Hindlimb muscle (tissue), 1 donor: Measurements from ENCODE around the gene TPCN1. TPM values are rescaled to one million over a fixed set of nuclear protein-coding genes. Genes with fewer than 3 reads are reported as not detected.

Experiments used
- DNase-seq: peaks from one replicate; pipeline ENCODE4 v3.0.0-alpha.2; 2013
- polyA plus RNA-seq: library from polyadenylated mRNA; unstranded; fragments of 120-200 nt; gene quantifications from one replicate; pipeline ENCODE4 v1.2.1, GENCODE V29; 2013; ENCODE audit not compliant: insufficient read length

Gene TPCN1
- polyA plus RNA-seq, 1 donor = 48.2 TPM

DNA sequence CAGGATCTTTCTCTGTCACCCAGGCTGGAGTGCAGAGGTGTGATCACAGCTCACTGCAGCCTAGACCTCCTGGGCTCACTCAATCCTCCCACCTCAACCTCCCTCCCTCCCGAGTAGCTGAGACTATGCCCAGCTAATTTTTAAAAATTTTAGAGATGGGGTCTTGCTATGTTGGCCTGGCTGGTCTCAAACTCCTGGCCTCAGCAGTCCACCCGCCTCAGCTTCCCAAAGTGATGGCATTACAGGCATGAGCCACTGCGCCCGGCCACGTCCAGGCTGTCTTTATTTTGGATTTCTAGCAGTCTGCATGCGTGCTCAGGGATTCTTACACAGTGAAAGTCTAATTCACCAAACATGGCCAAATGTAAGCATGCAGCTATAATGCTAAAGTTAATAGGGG, 95.9 kb downstream of the TPCN1 start:
- no peak for DNase-seq

- no peak for DNase-seq
These were observed 96.9 kb downstream of the TPCN1 start for GRCh38 chr12:113318046-113318656.

DNA sequence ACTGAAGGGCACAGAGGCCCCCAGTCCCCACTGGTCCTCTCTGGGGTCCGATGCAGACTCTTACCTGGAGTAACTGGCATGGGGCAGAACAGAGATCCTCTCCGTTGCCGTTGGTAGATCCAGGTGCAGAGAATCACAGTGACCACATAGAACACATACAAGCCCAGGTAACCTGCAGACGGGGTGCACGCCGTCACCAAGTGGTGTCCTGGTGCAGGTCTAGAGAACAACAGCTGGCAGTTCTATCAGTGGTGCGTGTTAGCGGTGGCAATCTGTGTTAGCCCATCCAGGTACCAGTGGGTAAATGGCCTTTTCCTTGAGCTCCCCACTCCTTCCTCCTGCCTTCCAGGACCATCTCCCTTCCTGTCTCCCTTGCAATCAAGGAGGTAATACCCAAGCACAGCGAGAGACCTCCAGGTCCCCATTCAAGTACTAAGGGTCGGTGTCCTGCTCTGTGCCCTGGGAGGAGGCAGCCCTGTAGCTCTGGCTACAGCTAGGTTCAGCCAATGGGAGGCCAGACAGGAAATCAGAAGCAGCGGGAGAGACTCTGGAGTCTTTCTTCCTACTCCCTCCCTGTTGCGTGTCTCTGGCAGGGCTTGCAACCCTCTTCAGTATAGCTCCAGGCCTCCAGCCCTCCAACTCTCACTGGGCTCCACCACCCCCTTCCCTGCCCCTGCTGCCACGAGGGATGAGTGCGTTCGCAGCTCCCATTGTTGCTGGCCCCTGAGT, 97.8 kb downstream of the TPCN1 start:
- no peak for DNase-seq

DNA sequence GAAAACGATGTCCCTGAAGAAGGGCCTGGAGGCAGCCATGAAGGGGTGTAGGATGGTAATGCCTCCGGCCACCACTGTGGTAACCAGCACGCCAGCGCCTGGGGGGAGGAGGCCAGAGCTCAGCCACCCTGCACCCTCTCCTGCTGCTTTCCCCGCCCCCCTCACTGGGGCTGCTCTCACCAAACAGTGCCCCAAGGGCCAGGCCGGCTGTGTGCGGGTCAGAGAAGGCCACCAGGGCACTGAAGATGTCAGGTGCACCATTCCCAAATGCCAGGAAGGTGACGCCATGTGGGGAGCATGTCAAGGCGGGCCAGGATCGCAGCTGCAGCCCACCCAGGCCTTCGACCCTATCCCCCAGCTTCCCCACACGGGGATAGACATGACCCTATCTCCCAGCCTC, 99.1 kb downstream of the TPCN1 start:
- no peak for DNase-seq

GRCh38 chr12:113322343-113322742, 101.1 kb downstream of the TPCN1 start:
- DNase-seq = no peak

DNA sequence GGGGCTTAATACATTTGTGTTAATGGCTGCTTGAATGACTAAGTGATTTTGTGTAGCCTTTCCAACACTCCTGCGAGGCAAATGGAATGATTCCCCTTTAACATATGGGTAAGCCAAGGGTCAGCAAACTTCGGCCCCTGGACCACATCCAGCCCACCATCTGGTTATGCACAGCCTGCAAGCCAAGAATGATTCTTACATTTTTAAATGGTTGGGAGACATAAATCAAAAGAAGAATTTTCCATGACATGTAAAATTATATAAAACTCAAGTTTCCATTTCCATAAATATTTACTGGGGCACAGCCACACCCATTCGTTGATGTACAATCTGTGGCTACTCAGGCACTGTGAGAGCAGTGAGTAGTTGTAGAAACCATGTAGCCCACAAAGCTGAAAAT, 104.7 kb downstream of the TPCN1 start:
- DNase-seq = peak; percentile 82

DNA sequence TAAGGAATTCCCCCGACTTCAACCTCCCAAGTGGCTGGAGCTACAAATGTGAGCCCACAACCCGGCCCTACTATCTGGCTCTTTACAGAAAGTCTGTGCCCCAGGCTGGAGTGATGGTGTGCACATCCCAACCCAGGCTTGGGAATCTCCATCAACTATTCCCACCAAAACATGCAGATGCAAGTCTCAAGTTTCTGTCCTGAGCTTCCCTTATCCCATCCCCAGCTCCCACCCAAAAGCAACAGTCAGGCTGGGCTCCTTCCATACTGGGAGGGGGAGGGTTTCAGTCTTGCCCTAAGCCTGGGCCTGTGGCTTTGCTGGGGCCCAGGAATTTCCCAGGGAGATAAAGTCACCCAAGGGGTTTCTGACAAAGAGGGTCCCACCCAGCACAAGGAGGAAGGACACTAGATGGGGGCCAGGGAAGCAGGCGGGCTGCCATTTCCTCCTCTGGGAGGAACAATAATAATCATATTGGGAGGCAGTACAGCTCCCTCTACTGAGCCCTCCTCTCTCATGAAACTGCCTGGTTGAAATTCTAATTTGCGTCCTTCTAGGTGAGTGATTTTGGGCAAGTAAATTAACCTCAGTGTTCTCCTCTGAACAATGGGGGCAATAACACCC, 105.6 kb downstream of the TPCN1 start:
- DNase-seq = peak; percentile 43

DNA sequence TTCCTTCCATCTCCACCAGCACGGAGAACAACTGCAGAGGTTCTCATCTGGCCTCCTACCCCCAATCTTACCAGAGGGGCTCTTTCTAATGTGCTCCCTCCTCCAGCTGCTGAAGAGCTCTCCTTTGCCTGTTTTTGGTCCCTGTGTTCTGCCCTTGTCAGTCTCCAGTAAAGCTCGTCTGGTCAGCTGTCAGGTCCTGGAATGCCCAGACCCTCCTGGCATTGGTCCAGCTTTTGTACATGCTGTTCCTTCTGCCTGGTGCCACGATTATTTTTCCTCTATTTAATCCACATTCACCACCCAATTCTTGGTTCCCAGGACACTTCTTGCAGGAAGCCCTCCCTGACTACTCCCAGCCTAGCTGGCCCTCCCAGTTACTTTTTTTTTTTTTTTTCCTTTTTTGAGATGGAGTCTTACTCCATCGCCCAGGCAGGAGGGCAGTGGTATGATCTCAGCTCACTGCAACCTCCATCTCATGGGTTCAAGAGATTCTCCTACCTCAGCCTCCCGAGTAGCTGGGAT, 107.2 kb downstream of the TPCN1 start:
- no peak for DNase-seq

DNA sequence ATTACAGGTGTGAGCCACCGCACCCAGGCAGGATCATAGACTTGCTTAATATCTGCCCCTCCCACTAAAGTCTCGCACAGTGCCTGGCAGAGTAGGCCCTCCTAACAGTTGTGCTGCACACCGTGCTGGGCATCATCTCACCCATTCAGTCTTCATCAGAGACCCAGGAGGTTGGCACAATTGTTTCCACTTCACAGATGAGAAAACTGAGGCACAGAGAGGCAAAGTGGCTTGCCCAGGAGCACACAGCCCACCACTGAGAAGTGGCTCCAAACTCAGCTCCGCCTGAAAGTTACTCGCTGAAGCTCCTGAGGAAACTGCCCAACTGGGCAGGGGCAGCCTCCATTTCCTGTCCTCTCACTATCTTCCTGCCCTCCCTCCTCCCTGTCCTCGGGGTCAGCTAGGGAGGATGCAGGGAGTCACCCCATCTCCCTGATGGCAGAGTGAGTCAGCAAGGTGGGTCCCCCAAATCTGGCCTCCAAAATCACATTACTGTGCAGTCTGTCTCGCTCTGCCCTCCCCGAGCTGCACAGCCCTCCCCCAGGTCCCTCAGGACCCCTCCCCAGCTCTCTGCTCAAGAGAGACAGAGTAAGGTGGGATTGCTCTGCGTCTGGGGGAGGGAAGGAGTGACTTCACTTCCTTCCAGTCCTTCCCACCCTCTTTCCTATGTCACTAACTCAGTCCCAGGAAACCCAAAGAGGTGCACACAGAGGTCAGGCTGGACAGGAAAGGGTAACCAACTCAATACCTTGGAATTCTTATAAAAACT, 107.9 kb downstream of the TPCN1 start:
- DNase-seq = no peak

DNA sequence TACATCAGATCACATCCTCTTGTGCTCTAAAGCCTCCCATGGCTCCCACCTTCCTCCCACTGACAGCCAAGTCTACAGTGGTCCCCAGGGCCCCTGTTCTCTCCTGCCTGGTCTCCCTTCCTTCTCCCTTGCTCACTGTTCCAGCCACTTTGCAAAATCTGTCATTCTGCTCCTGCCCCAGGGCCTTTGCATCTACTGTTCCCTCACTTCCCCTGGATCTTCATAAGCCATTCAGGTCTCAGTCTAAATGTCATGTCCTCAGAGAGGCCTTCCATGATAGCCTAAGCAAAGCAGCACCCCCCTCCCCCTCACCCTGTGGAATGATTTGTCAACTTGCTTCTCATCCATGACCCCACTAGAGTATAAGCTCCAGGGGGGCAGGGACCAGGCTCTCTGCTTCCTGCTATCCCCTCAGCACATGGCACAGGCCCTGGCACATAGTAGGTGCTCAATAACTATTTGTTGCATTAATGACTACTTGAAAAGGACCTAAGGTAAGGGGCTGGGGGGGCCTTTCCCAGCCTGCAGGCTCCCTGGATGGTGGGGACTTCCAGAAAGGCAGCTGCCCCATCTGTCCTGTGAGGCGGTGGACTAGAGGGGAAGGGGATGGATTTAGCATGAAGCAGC, 108.6 kb downstream of the TPCN1 start:
- DNase-seq = no peak

- no peak for DNase-seq
These were observed 109.2 kb downstream of the TPCN1 start for GRCh38 chr12:113330505-113330904.

GRCh38 chr12:113332688-113333417, 111.6 kb downstream of the TPCN1 start:
- DNase-seq = no peak

- DNase-seq = no peak
These were observed 112.1 kb downstream of the TPCN1 start for GRCh38 chr12:113333418-113333750.

GRCh38 chr12:113333877-113334785, 112.9 kb downstream of the TPCN1 start:
- no peak for DNase-seq

DNA sequence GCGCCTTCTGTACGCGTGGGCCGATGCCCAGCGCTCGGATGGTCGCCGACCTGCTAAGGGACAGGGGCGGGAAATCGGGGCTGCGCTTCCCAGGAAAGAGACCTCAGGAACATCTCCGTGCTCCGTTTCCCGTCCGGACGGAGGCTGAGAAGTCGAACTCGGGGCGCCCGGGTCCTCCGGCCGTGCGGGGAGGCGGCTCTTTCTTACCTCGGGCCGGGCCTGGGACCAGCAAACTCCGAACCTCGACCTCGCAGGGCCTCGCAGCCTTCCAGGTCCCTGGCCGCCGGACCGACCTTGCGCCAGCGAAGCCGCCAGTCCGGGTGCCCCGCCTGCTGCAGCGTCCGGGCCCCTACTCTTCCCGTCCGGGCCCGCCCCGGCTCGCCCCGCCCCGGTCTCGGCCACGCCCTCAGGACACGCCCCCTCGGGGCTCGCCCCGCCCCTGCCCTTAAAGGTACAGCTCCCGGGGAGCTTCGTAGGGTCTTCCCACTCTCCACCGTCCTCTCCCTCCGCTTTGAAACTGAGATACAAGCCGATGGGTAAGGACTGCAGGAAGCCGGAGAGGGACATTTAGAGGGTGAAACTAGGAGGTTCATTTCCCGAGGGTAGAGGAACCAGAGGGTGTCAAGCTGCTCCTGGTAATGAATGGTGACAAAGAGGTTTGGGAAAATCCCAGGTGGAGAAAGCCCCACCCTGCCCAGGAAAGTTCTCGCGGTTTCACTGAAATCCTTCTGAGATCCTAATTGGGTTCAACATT, 113.7 kb downstream of the TPCN1 start, which contains the start of gene SLC8B1:
TSS of gene SLC8B1 (minus strand) at position 324 of the 754 bp plus-strand sequence. CDS start 2,231 bp downstream, outside the sequence.
- DNase-seq = peak; percentile 78

DNA sequence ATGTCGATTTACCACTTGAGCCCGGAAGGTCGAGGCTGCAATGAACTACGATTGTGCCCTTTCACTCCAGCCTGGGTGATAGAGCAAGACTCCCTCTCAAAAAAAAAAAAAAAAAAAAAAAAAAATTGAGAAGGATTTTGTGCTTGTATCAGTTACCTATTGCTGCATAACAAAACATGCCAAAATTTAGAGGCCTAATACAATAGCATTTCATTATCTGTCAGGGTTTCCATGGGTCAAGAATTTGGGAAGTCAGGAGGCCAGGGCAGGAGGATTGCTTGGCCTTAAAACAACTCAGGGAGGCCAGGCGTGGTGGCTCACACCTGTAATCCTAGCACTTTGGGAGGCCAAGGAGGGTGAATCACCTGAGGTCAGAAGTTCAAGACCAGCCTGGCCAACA, 118.3 kb downstream of the TPCN1 start:
- no peak for DNase-seq

DNA sequence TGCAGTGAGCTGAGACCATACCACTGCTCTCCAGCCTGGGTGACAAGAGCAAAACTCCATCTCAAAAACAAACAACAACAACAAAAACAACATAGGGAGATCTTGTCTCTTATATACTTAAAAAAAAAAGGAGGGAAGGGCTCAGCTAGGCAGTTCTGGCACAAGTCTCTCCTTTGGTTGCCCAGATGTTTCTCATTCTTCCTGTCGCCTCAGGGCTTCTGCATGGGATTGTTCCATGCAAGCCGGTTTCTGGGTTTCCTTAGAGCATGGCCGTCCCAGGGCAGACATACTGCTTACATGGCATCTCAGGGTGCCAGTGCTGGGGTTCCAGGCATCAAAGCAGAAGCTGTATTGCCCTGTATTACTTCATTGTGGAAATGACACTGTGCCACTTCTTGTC, 118.8 kb downstream of the TPCN1 start:
- no peak for DNase-seq

GRCh38 chr12:113341535-113341934, 120.3 kb downstream of the TPCN1 start:
- no peak for DNase-seq

DNA sequence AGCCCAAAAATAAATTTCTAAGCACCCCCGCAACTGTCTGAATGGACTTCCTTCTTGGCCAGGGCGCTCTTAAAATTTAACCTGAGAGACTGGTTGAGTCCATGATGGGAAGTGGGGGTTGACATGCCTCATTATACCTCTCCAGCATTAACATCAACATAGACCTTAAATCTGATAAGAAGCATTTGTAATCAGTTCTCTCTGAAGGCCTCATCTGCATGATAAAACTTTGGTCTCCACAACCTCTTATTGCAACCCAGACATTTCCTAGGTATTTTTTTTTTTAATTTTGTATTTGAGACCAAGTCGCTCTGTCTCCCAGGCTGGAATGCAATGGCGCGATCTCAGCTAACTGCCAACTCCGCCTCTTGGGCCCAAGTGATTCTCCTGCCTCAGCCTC, 124.1 kb downstream of the TPCN1 start:
- no peak for DNase-seq

DNA sequence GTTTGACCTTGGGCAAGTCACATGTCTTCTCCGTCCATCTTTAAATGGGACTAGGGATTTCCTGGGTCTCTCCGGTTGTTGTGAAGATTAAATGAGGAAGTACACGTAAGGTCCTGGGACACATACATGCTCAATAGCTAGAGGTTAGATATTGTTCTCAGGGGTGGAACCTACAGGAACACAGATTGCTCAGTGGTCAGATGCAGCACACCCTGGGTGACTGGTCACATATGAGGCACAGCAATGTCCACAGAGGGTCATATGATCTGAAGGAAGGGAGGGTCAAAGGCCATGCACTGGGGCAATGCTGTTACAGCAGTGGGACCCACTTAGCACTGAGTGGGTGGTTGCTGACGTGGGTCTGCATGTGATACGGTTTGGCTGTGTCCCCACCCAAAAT, 125.1 kb downstream of the TPCN1 start:
- DNase-seq = no peak
